ENCODE measurements around the gene ZNF865. TPM values are rescaled to one million over a fixed set of nuclear protein-coding genes. Genes with fewer than 3 reads are reported as not detected.
"Not testable (repeated sequence)": the region's sequence is repeated elsewhere in the genome, so short reads cannot be mapped to it uniquely, and the experiment has no call there.

Gene ZNF865
- total and polyA plus RNA-seq, 9 donors = 0.42 to 20.9 (median 16.5) TPM

GRCh38 chr19:55567708-55568328 is 37.6 kb upstream of the ZNF865 start:
- no peak overlapping the region for H3K27ac ChIP-seq

GRCh38 chr19:55569477-55569876 is 36.0 kb upstream of the ZNF865 start:
- not testable (repeated sequence) for H3K27ac ChIP-seq
- WGBS, 3 donors = 91 to 96% (median 94%) methylated on average over 5 of the region's 5 CpGs

More at GRCh38 chr19:55567708-55568328, 37.6 kb upstream of the ZNF865 start:
- H3K27me3 ChIP-seq = no peaks in the 10 kb centered on the region
- H3K9me3 ChIP-seq = no peaks in the 10 kb centered on the region
- no peak for DNase-seq
- TF ChIP-seq EP300 (IDR thresholded peaks at IDR 0.05) = no peak
- no peak for TF ChIP-seq POLR2A (IDR thresholded peaks at IDR 0.05)
- no peak for TF ChIP-seq CTCF (IDR thresholded peaks at IDR 0.05)
- intact Hi-C loops (cut with DNase I) = loop anchor here in 1 of 4 donors (5.0 kb wide), 1 partner anchor 41 kb away; no protein-coding TSS in a partner anchor
- H3K4me3 ChIP-seq = no peak overlapping the region
- H3K36me3 ChIP-seq = no peaks in the 10 kb centered on the region
- no peaks in the 10 kb centered on the region for H3K4me1 ChIP-seq (ENCODE audit: insufficient read depth)

GRCh38 chr19:55573929-55574328 is 31.5 kb upstream of the ZNF865 start:
- H3K9me3 ChIP-seq; H3K4me1 ChIP-seq (ENCODE audit: insufficient read depth); H3K27ac ChIP-seq; DNase-seq; H3K36me3 ChIP-seq; H3K4me3 ChIP-seq; H3K27me3 ChIP-seq; intact Hi-C loops (cut with DNase I): not testable (repeated sequence)
- WGBS, 3 donors = 86 to 87% (median 86%) methylated on average over 6 of the region's 6 CpGs

More at GRCh38 chr19:55569477-55569876, 36.0 kb upstream of the ZNF865 start:
- H3K27me3 ChIP-seq; H3K4me1 ChIP-seq (ENCODE audit: insufficient read depth); H3K4me3 ChIP-seq; H3K36me3 ChIP-seq; DNase-seq; H3K9me3 ChIP-seq: not testable (repeated sequence)
- intact Hi-C loops (cut with DNase I) = loop anchor here in 1 of 4 donors (5.0 kb wide), 1 partner anchor 42 kb away; no protein-coding TSS in a partner anchor

DNA sequence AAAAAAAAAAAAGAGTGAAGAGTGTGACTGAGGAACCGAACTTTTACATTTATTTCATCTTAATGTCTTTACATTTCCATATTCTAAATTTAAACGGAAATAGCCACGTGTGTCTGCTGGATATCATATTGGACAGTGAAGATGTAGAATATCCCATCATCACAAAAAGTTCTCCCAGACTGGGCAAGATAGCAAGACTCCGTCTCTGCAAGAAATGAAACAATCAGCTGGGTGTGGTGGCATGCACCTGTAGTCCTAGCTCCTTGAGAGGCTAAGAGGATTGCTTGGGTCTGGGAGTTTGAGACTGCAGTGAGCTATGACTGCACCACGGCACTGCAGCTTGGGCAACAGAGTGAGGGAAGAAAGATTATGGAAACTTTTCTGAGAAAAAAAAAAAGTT is 28.7 kb upstream of the ZNF865 start:
- TF ChIP-seq CTCF (IDR thresholded peaks at IDR 0.05) = no peak
- no peak for TF ChIP-seq POLR2A (IDR thresholded peaks at IDR 0.05)
- no peak for TF ChIP-seq EP300 (IDR thresholded peaks at IDR 0.05)
- no peak overlapping the region for H3K4me3 ChIP-seq
- H3K36me3 ChIP-seq = no peaks in the 10 kb centered on the region
- 81 to 88% (median 83%) methylated on average over 5 of the region's 5 CpGs for WGBS, 3 donors
- DNase-seq = no peak
- intact Hi-C loops (cut with DNase I) = no loop called here
- no peak overlapping the region for H3K27ac ChIP-seq
- H3K27me3 ChIP-seq = no peaks in the 10 kb centered on the region
- peaks cover 7% of the 10 kb centered on the region for H3K4me1 ChIP-seq (ENCODE audit: insufficient read depth)
- H3K9me3 ChIP-seq = no peaks in the 10 kb centered on the region

DNA sequence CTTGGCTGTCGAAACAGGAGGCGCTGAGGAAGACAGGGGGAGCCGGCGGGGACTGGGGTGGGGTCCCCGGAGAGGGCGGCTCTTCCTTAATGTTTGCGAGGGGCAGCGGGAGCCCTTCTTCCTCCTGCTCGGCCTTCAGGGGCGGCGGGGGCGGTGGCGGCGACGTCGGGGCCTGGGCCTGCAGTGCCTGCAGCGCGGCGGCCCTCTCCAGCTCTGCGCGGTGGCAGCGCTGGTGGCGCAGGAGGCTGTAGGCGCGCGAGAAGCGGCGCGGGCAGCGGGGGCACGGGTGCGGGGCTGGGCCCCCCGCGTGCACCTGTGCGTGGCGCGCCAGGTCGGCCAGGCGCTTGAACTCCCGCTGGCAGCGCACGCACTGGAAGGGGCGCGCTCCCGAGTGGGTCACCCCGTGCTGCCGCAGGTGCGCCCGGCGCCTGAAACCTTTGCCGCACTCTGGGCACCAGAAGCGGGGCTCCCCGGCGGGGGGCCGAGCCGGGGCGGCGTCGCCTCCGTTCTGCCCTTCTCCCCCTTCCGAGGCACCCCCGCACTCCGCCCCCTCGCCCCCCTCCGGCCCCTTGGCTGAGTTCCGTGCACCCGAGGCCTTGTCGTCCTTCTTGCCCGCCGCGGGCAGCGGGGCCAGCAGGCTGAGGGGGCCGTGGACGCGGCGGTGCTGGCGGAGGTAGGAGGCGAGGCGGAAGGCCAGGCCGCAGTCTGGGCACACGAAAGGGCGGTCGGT is 27.3 kb upstream of the ZNF865 start:
- Histone ChIP-seq H3K4me1 (ENCODE audit: insufficient read depth) (peaks cover 7% of the 10 kb centered on the region), H3K27ac (no peak overlapping the region), H3K36me3 (no peaks in the 10 kb centered on the region), H3K9me3 (no peaks in the 10 kb centered on the region), H3K4me3 (no peak overlapping the region), H3K27me3 (no peaks in the 10 kb centered on the region)
- WGBS, 3 donors = 91 to 94% (median 91%) methylated on average over 82 to 83 of the region's 83 CpGs
- intact Hi-C loops (cut with DNase I) = no loop called here
- TF ChIP-seq EP300 (IDR thresholded peaks at IDR 0.05) (no peak), POLR2A (IDR thresholded peaks at IDR 0.05) (no peak), CTCF (IDR thresholded peaks at IDR 0.05) (no peak)
- DNase-seq = no peak

Measured in ovary (tissue), 9 donors.